Stomach (tissue), 9 donors: ENCODE results near the gene TNS3. TPM values are rescaled to one million over a fixed set of nuclear protein-coding genes. Genes with fewer than 3 reads are reported as not detected.

ENCODE experiments used
- DNase-seq, 2 donors: peaks; one replicate each; pipeline versions ENCODE4 v3.0.0 to v3.0.0-alpha.2; 2013 to 2019
- H3K27ac ChIP-seq, 5 donors: fragments of 200-600 bp in 4 of 5; sonication (generic) in 4 of 5; one replicate each; pipeline ENCODE4 v1.5.1; 2013 to 2019; ENCODE audit warnings: mild to moderate bottlenecking in 1 of 5, moderate library complexity in 1 of 5
- H3K27me3 ChIP-seq, 3 donors: fragments of 200-600 bp; sonication (generic); one replicate each; pipeline ENCODE4 v1.5.1; 2017 to 2019; ENCODE audit warnings: mixed run types in 1 of 3
- H3K36me3 ChIP-seq, 4 donors: fragments of 200-600 bp; sonication (generic); 1 replicate in 3 of 4; 2 replicates in 1 of 4; pipeline ENCODE4 v1.5.1; 2016 to 2019
- H3K4me1 ChIP-seq, 4 donors: fragments of 200-600 bp; sonication (generic); one replicate each; pipeline ENCODE4 v1.5.1; 2016 to 2019
- H3K4me3 ChIP-seq, 4 donors: fragments of 200-600 bp; sonication (generic) in 3 of 4; one replicate each; pipeline ENCODE4 v1.5.1; 2016 to 2019; ENCODE audit warnings: mild to moderate bottlenecking in 1 of 4
- H3K9me3 ChIP-seq, 4 donors: fragments of 200-600 bp; sonication (generic); one replicate each; pipeline ENCODE4 v1.5.1; 2016 to 2019
- EP300 ChIP-seq: sonication (generic); formaldehyde crosslinking; IDR thresholded peaks from one replicate; pipeline ENCODE4 v1.6.1; 2017; ENCODE audit warnings: antibody characterized with exemption
- POLR2A ChIP-seq, 4 donors: fragments of 450-650 bp; IDR thresholded peaks; one replicate each; pipeline ENCODE4 v1.6.1; 2016; ENCODE audit warnings: antibody characterized with exemption in 4 of 4, control low read depth in 2 of 4, mild to moderate bottlenecking in 1 of 4, moderate library complexity in 1 of 4
- POLR2AphosphoS5 ChIP-seq, 3 donors: sonication (generic); formaldehyde crosslinking; IDR thresholded peaks; one replicate each; pipeline ENCODE4 v1.6.1; 2016; ENCODE audit warnings: antibody characterized with exemption in 3 of 3
- WGBS, 5 donors: extraction: QIAGEN DNeasy Blood & Tissue Kit in 3 of 5; methylation state at CpG; one replicate each; pipeline versions ENCODE4 v1.1.5 to v1.1.7; 2013 to 2018; 5-methylcytosine and 5-hydroxymethylcytosine counted together
- intact Hi-C: fragments of 100-400 bp; cut with DNase I; formaldehyde crosslinking; loops from one replicate; pipeline ENCODE4 v1.15.1; 2023; ENCODE audit warnings: low total_unique reads
- polyA plus RNA-seq, 3 donors: library from polyadenylated mRNA; stranded (reverse); fragments of 200-250 nt; gene quantifications; one replicate each; pipeline ENCODE4 v1.2.3, GENCODE V29; 2013
- total RNA-seq, 5 donors: library from RNA; depleted of rRNA; stranded (reverse); fragments of >200 nt; gene quantifications; one replicate each; pipeline versions ENCODE4 v1.1.0 to v1.2.3, GENCODE V29; 2014 to 2016
- TF ChIP-seq, protein P1 (sequence below), 7 experiments: fragments of 450-650 bp in 4 of 7; fragments of 200-600 bp in 3 of 7; sonication (generic) in 3 of 7; IDR thresholded peaks; one replicate each; pipeline ENCODE4 v1.5.1; 2016 to 2019; ENCODE audit warnings: antibody characterized with exemption in 7 of 7, control low read depth in 2 of 7, mild to moderate bottlenecking in 1 of 7
- donor health status: healthy with polysubstance abuse.
- donor health status: Bipolar disorder and iron deficiency.
- donor health status: healthy.

The TNS3 gene
- total and polyA plus RNA-seq, 8 donors = 10.0 to 105 (median 41.0) TPM

DNA sequence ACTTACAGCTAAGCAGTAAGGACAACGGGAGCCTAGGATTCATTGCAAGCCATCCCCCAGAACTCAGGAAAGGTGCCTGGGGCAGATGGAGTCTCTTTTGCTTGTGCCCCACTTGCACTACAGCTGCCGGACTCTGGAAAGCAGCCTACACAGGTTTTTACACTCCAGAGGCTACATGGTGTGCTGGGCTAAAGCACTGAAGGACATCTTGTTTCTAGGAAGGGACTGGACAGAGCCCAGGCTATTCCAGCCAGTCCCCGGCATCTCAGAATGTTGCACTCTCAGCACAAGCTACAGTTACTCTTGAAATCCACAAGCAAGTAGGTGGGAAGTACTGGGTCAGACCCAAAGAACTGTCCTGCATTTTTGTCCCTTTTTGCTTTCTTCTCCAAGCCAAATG, 333.1 kb downstream of the TNS3 start:
- Histone ChIP-seq H3K36me3 (no peaks in the 10 kb centered on the region), H3K9me3 (no peaks in the 10 kb centered on the region), H3K27me3 (no peaks in the 10 kb centered on the region), H3K4me1 (peaks cover 3 to 7% (median 5%) of the 10 kb centered on the region in 4 donors), H3K27ac (no peak overlapping the region), H3K4me3 (no peak overlapping the region)
- DNase-seq = no peak
- intact Hi-C loops = no loop called here
- WGBS, 5 donors = 83 to 100% (median 85%) methylated on average over 2 to 3 of the region's 3 CpGs
- TF ChIP-seq, protein P1, sequence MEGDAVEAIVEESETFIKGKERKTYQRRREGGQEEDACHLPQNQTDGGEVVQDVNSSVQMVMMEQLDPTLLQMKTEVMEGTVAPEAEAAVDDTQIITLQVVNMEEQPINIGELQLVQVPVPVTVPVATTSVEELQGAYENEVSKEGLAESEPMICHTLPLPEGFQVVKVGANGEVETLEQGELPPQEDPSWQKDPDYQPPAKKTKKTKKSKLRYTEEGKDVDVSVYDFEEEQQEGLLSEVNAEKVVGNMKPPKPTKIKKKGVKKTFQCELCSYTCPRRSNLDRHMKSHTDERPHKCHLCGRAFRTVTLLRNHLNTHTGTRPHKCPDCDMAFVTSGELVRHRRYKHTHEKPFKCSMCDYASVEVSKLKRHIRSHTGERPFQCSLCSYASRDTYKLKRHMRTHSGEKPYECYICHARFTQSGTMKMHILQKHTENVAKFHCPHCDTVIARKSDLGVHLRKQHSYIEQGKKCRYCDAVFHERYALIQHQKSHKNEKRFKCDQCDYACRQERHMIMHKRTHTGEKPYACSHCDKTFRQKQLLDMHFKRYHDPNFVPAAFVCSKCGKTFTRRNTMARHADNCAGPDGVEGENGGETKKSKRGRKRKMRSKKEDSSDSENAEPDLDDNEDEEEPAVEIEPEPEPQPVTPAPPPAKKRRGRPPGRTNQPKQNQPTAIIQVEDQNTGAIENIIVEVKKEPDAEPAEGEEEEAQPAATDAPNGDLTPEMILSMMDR (IDR thresholded peaks at IDR 0.05) = no peak
- no peak for TF ChIP-seq POLR2A (IDR thresholded peaks at IDR 0.05)
- TF ChIP-seq EP300 = no peak
- TF ChIP-seq POLR2AphosphoS5 (IDR thresholded peaks at IDR 0.05) = no peak

DNA sequence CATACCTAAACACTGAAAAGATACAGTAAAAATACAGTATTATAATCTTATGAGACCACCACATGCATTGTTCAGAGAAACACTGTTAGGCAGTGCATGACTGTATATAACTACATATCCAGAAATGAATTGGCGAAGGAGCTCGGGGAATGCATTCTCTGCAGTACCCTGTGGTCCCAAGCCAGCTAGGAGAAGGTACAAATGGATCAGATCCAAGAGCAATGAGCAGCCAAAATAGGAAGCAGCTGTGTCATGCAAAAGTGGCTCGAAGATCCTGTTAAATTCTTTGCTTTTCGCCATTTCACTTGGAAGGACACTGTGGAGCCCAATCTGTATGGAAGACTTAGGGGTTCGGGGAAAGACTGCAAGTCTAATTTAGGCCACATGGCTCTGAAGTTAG, 334.8 kb downstream of the TNS3 start:
- Histone ChIP-seq H3K27me3 (no peaks in the 10 kb centered on the region), H3K36me3 (no peaks in the 10 kb centered on the region), H3K4me1 (no peaks in the 10 kb centered on the region), H3K4me3 (no peak overlapping the region), H3K9me3 (no peaks in the 10 kb centered on the region), H3K27ac (no peak overlapping the region)
- TF ChIP-seq, protein P1 (IDR thresholded peaks at IDR 0.05) = no peak
- TF ChIP-seq POLR2AphosphoS5 (IDR thresholded peaks at IDR 0.05) (no peak), POLR2A (IDR thresholded peaks at IDR 0.05) (no peak), EP300 (no peak)
- WGBS, 5 donors = 74 to 84% (median 77%) methylated on average over 5 of the region's 5 CpGs
- intact Hi-C loops = no loop called here
- DNase-seq = no peak

DNA sequence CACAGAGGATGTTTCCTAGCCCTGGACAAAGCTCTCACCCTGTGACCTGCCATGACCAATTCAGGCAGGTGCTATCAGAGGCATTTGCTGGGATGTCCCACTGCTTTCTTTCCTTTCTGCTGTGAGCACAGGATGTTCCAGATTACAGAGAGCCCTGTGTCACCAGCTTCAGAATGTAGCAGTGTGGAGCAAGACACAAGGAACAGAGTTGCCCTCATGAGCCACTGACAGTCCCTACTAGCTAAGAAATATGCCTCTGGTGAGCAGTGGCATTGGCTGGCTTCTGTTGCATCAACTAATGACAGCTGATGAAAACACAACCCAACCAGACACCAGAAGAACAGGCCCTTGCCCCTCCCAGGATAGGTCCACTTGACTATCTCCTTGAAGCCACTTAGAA, 337.2 kb downstream of the TNS3 start:
- H3K9me3 ChIP-seq = no peaks in the 10 kb centered on the region
- TF ChIP-seq, protein P1 (IDR thresholded peaks at IDR 0.05) = no peak
- TF ChIP-seq EP300 = no peak
- no peak for TF ChIP-seq POLR2A (IDR thresholded peaks at IDR 0.05)
- intact Hi-C loops = no loop called here

GRCh38 chr7:47241112-47242065, 340.5 kb downstream of the TNS3 start:
- H3K27me3 ChIP-seq = no peaks in the 10 kb centered on the region
- H3K9me3 ChIP-seq = no peaks in the 10 kb centered on the region
- no peaks in the 10 kb centered on the region for H3K36me3 ChIP-seq
- no peak for TF ChIP-seq EP300
- TF ChIP-seq, protein P1 (IDR thresholded peaks at IDR 0.05) = no peak
- TF ChIP-seq POLR2A (IDR thresholded peaks at IDR 0.05) = no peak
- TF ChIP-seq POLR2AphosphoS5 (IDR thresholded peaks at IDR 0.05) = no peak
- no peak for DNase-seq
- no peak overlapping the region for H3K27ac ChIP-seq
- no peaks in the 10 kb centered on the region for H3K4me1 ChIP-seq
- 82 to 87% (median 86%) methylated on average over 10 of the region's 10 CpGs for WGBS, 5 donors
- H3K4me3 ChIP-seq = no peak overlapping the region
- intact Hi-C loops = no loop called here

More for the DNA sequence above, 337.2 kb downstream of the TNS3 start:
- Histone ChIP-seq H3K36me3 (no peaks in the 10 kb centered on the region), H3K27ac (no peak overlapping the region), H3K4me3 (no peak overlapping the region), H3K27me3 (no peaks in the 10 kb centered on the region), H3K4me1 (no peaks in the 10 kb centered on the region)
- no peak for DNase-seq
